ENCODE measurements around the gene NFIA. TPM values are rescaled to one million over a fixed set of nuclear protein-coding genes. Genes with fewer than 3 reads are reported as not detected.
A peak's percentile ranks its signal among the peaks of the same experiment; 100 is the strongest.

Gene NFIA
- total RNA-seq, 1 experiment from 2014 or later: 0.35 TPM

DNA sequence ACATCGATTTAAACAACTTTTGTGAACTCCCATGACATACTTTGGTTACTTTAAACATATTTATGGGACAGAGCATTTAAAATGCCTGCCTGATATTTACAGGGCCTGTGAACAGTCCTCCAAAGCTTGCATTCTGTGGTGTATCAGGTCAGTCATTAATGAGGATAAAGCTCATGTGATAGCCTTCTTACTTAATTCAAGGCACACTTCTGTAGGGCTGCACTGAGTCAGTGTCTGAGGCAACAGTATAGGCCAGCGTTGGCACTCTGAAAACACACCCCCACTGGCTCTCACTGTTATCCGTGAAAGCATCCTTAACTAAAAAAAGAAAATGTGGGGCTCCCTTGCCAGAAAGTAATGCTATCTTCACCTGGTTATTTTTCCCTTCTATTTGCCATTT lies 200.0 kb downstream of the NFIA start:
- no peaks in the 10 kb centered on the region for H3K27me3 Mint-ChIP-seq (ENCODE audit: low read depth)
- Histone ChIP-seq H3K18ac (ENCODE audit: insufficient read length, low read depth, low read length) (no peak overlapping the region), H2BK120ac (ENCODE audit: low read depth, low read length, poor library complexity, severe bottlenecking) (no peak overlapping the region)

More for the DNA sequence above, 200.0 kb downstream of the NFIA start:
- Histone ChIP-seq H3K4me2 (ENCODE audit: insufficient read depth, insufficient read length, low read length) (no peak overlapping the region), H3K79me1 (ENCODE audit: insufficient read depth, low read depth, low read length, poor library complexity, severe bottlenecking) (no peaks in the 10 kb centered on the region), H3K4me1 (ENCODE audit: insufficient read depth, low read length) (peaks cover 6% of the 10 kb centered on the region; the same call in 1 of the 2 replicates), H3K9ac (ENCODE audit: extremely low read depth, insufficient read length, low read length) (no peak overlapping the region), H3K23ac (ENCODE audit: insufficient read length, low read depth, low read length) (no peak overlapping the region), H2BK12ac (ENCODE audit: insufficient read length, low read depth, low read length) (no peak overlapping the region), H3K23me2 (ENCODE audit: insufficient read length, low read depth, low read length, poor library complexity, severe bottlenecking) (no peaks in the 10 kb centered on the region), H3K4ac (ENCODE audit: low read depth, low read length) (no peak overlapping the region), H2AFZ (ENCODE audit: low read length) (no peak overlapping the region), H3K79me2 (ENCODE audit: insufficient read depth, low read length) (no peaks in the 10 kb centered on the region), H4K8ac (replicated peaks; ENCODE audit: insufficient read length, low read depth, low read length) (no peak overlapping the region), H2BK20ac (ENCODE audit: low read depth, low read length, poor library complexity, severe bottlenecking) (no peak overlapping the region), H4K5ac (ENCODE audit: insufficient read length, low read depth, low read length) (no peak overlapping the region), H2BK5ac (ENCODE audit: insufficient read length, low read length) (no peak overlapping the region), H3T11ph (ENCODE audit: low read length) (no peak overlapping the region), H3K9me3 (ENCODE audit: control insufficient read depth, low read depth, low read length) (no peaks in the 10 kb centered on the region), H4K20me1 (ENCODE audit: control insufficient read depth, insufficient read depth, insufficient read length) (no peaks in the 10 kb centered on the region), H4K91ac (ENCODE audit: insufficient read length, low read depth, low read length) (no peak overlapping the region), H3K56ac (ENCODE audit: insufficient read length, low read depth, low read length) (no peak overlapping the region), H3K14ac (ENCODE audit: insufficient read depth, low read length) (no peak overlapping the region), H3K27ac (ENCODE audit: insufficient read length, low read depth, low read length) (no peak overlapping the region), H2BK15ac (ENCODE audit: low read depth, low read length) (no peak overlapping the region), H3K27me3 (ENCODE audit: insufficient read depth, low read length) (no peaks in the 10 kb centered on the region), H2AK5ac (ENCODE audit: insufficient read length, low read length) (no peak overlapping the region)
- DNase-seq: no peak
- Mint-ChIP-seq H3K9me3 (no peaks in the 10 kb centered on the region), H3K4me1 (peaks cover 45 to 52% of the 10 kb centered on the region in 2 experiments), H3K27ac (peak overlapping the region in 1 of 3 experiments; percentile 12; a peak in 1 of 7 replicates), H3K36me3 (ENCODE audit: insufficient read depth in 1 of 3, low read depth in 3 of 3) (no peaks in the 10 kb centered on the region), H3K4me3 (no peak overlapping the region)
- no peak for TF ChIP-seq CTCF (conservative IDR thresholded peaks at IDR 0.05)
- WGBS (ENCODE audit: extremely low coverage, insufficient read length, low lambda C conversion rate): no CpG with 5 or more reads among the region's 3 CpGs

Measured in H9 (cell line).